ENCODE results near the gene NPTXR.

Gene NPTXR

GRCh38 chr22:38817196-38817595, 26.6 kb downstream of the NPTXR start:
- TF ChIP-seq POLR2AphosphoS5 (IDR thresholded peaks at IDR 0.05; ENCODE audit: low read depth, low read length) = no peak
- TF ChIP-seq SIN3A (IDR thresholded peaks at IDR 0.05; ENCODE audit: borderline replicate concordance, insufficient read depth, low read length) = no peak
- TF ChIP-seq FOXP2 (optimal IDR thresholded peaks at IDR 0.05; ENCODE audit: borderline replicate concordance, extremely low read depth, extremely low read length, insufficient read depth) = no peak
- TF ChIP-seq TAF1 (IDR thresholded peaks at IDR 0.05; ENCODE audit: borderline replicate concordance, insufficient read depth, low read length) = no peak

- TF ChIP-seq FOXP2 (optimal IDR thresholded peaks at IDR 0.05; ENCODE audit: borderline replicate concordance, extremely low read depth, extremely low read length, insufficient read depth) = no peak
- no peak for TF ChIP-seq POLR2AphosphoS5 (IDR thresholded peaks at IDR 0.05; ENCODE audit: low read depth, low read length)
- TF ChIP-seq TAF1 (IDR thresholded peaks at IDR 0.05; ENCODE audit: borderline replicate concordance, insufficient read depth, low read length) = no peak
- no peak for TF ChIP-seq SIN3A (IDR thresholded peaks at IDR 0.05; ENCODE audit: borderline replicate concordance, insufficient read depth, low read length)
- TF ChIP-seq REST (IDR thresholded peaks at IDR 0.05; ENCODE audit: insufficient read depth in 1 of 2, low read depth in 2 of 2, low read length in 2 of 2) = no peak
Observed at GRCh38 chr22:38815842-38816241, 28.0 kb downstream of the NPTXR start.

- TF ChIP-seq TAF1 (IDR thresholded peaks at IDR 0.05; ENCODE audit: borderline replicate concordance, insufficient read depth, low read length) (no peak), SIN3A (IDR thresholded peaks at IDR 0.05; ENCODE audit: borderline replicate concordance, insufficient read depth, low read length) (no peak), FOXP2 (optimal IDR thresholded peaks at IDR 0.05; ENCODE audit: borderline replicate concordance, extremely low read depth, extremely low read length, insufficient read depth) (no peak), POLR2AphosphoS5 (IDR thresholded peaks at IDR 0.05; ENCODE audit: low read depth, low read length) (no peak), REST (IDR thresholded peaks at IDR 0.05; ENCODE audit: insufficient read depth in 1 of 2, low read depth in 2 of 2, low read length in 2 of 2) (no peak)
Observed at GRCh38 chr22:38811241-38811640, 32.6 kb downstream of the NPTXR start.

GRCh38 chr22:38802671-38803121, 41.1 kb downstream of the NPTXR start:
- TF ChIP-seq SIN3A (IDR thresholded peaks at IDR 0.05; ENCODE audit: borderline replicate concordance, insufficient read depth, low read length) (no peak), TAF1 (IDR thresholded peaks at IDR 0.05; ENCODE audit: borderline replicate concordance, insufficient read depth, low read length) (no peak), POLR2AphosphoS5 (IDR thresholded peaks at IDR 0.05; ENCODE audit: low read depth, low read length) (no peak), FOXP2 (optimal IDR thresholded peaks at IDR 0.05; ENCODE audit: borderline replicate concordance, extremely low read depth, extremely low read length, insufficient read depth) (no peak), REST (IDR thresholded peaks at IDR 0.05; ENCODE audit: insufficient read depth in 1 of 2, low read depth in 2 of 2, low read length in 2 of 2) (no peak)

- peak; percentile 43 for TF ChIP-seq FOXP2 (optimal IDR thresholded peaks at IDR 0.05; ENCODE audit: borderline replicate concordance, extremely low read depth, extremely low read length, insufficient read depth)
- TF ChIP-seq SIN3A (IDR thresholded peaks at IDR 0.05; ENCODE audit: borderline replicate concordance, insufficient read depth, low read length) = no peak
Observed at GRCh38 chr22:38799265-38800002, 44.4 kb downstream of the NPTXR start.

- no peak for TF ChIP-seq POLR2AphosphoS5 (IDR thresholded peaks at IDR 0.05; ENCODE audit: low read depth, low read length)
- no peak for TF ChIP-seq REST (IDR thresholded peaks at IDR 0.05; ENCODE audit: insufficient read depth in 1 of 2, low read depth in 2 of 2, low read length in 2 of 2)
- TF ChIP-seq SIN3A (IDR thresholded peaks at IDR 0.05; ENCODE audit: borderline replicate concordance, insufficient read depth, low read length) = no peak
- no peak for TF ChIP-seq TAF1 (IDR thresholded peaks at IDR 0.05; ENCODE audit: borderline replicate concordance, insufficient read depth, low read length)
- TF ChIP-seq FOXP2 (optimal IDR thresholded peaks at IDR 0.05; ENCODE audit: borderline replicate concordance, extremely low read depth, extremely low read length, insufficient read depth) = no peak
Observed at GRCh38 chr22:38798496-38798895, 45.3 kb downstream of the NPTXR start.

Measured in PFSK-1 (cell line).